H1 (cell line): ENCODE measurements around the gene SVIL. TPM values are rescaled to one million over a fixed set of nuclear protein-coding genes. Genes with fewer than 3 reads are reported as not detected.

Source experiments
- MAFK ChIP-seq: IDR thresholded peaks from 2 replicates; pipeline ENCODE4 v1.6.1; 2012; ENCODE audit warnings: low read depth, mild to moderate bottlenecking, improper control_type of control experiment, low read length
- NANOG ChIP-seq: IDR thresholded peaks from 2 replicates; pipeline ENCODE4 v1.6.1; 2011; ENCODE audit warnings: low read length, low read depth, mild to moderate bottlenecking, inconsistent platforms; ENCODE audit not compliant: insufficient read depth, poor library complexity, severe bottlenecking
- RAD21 ChIP-seq, 2 experiments: IDR thresholded peaks in 1 of 2; conservative IDR thresholded peaks in 1 of 2; 2 replicates each; pipeline ENCODE4 v1.6.1; 2011; ENCODE audit warnings: low read depth in 2 of 2, low read length in 2 of 2, improper control_type of control experiment in 1 of 2, inconsistent platforms in 1 of 2, mild to moderate bottlenecking in 1 of 2, moderate library complexity in 1 of 2
- RFX5 ChIP-seq: IDR thresholded peaks from 2 replicates; pipeline ENCODE4 v1.6.1; 2011; ENCODE audit warnings: low read depth, low read length, improper control_type of control experiment, borderline replicate concordance
- SP4 ChIP-seq: IDR thresholded peaks from 2 replicates; pipeline ENCODE4 v1.6.1; 2012; ENCODE audit warnings: low read length, inconsistent platforms
- TCF12 ChIP-seq: IDR thresholded peaks from 2 replicates; pipeline ENCODE4 v1.6.1; 2011; ENCODE audit warnings: low read depth, mild to moderate bottlenecking, low read length
- polyA plus RNA-seq, 7 experiments: library from polyadenylated mRNA; depleted of rRNA in 3 of 7; stranded (reverse) in 5 of 7; unstranded in 2 of 7; fragments of >200 nt in 5 of 7; fragments of 200-250 nt in 2 of 7; gene quantifications; 1 replicate in 5 of 7; 2 replicates in 1 of 7; 4 replicates in 1 of 7; pipeline versions ENCODE4 v1.2.1 to v1.2.3, GENCODE V29; 2011 to 2013; ENCODE audit warnings: missing spikeins in 2 of 7, mixed read lengths in 2 of 7
- total RNA-seq: library from RNA; stranded (reverse); fragmentation: NEBNext Ultra II Directional; extraction: Animal tissue kit (Norgen Biotek cat#: 25700); gene quantifications from 2 replicates; pipeline ENCODE4 v1.2.1, GENCODE V29; 2021
- TF ChIP-seq, protein P1 (sequence below): fragments of 300-600 bp; sonication (generic); IDR thresholded peaks from 2 replicates; pipeline ENCODE4 v1.7.1; 2012; ENCODE audit warnings: low read length, moderate library complexity, mild to moderate bottlenecking, inconsistent platforms; ENCODE audit not compliant: insufficient replicate concordance
- TF ChIP-seq, protein P2 (sequence below): IDR thresholded peaks from 2 replicates; pipeline ENCODE4 v1.6.1; 2012; ENCODE audit warnings: inconsistent platforms

Gene SVIL
- total and polyA plus RNA-seq, 2 of the 8 experiments (the other 6 are each of a cell fraction or from before 2014, with no cell fraction given), result 4.7 to 15.4 TPM

DNA sequence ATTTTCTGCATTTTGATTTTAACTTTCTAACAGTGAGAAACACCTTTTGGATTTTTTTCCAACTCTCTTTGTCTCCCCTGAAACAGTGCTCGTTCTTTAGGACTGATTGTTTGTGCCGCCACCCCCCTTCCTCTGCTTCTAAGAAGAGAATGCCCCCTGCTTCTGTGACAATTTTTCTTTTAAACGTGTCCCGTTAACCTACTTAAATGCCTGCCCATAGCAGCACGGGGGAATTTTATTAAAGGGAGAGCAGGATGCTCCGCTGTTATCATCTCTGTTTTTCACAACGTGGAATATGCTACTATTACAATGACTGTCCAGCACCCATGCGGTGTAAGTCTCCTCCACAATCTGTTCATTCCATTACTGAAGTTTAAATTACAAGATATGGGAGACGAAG lies 67.8 kb downstream of the SVIL start (continued):
- TF ChIP-seq, protein P1, sequence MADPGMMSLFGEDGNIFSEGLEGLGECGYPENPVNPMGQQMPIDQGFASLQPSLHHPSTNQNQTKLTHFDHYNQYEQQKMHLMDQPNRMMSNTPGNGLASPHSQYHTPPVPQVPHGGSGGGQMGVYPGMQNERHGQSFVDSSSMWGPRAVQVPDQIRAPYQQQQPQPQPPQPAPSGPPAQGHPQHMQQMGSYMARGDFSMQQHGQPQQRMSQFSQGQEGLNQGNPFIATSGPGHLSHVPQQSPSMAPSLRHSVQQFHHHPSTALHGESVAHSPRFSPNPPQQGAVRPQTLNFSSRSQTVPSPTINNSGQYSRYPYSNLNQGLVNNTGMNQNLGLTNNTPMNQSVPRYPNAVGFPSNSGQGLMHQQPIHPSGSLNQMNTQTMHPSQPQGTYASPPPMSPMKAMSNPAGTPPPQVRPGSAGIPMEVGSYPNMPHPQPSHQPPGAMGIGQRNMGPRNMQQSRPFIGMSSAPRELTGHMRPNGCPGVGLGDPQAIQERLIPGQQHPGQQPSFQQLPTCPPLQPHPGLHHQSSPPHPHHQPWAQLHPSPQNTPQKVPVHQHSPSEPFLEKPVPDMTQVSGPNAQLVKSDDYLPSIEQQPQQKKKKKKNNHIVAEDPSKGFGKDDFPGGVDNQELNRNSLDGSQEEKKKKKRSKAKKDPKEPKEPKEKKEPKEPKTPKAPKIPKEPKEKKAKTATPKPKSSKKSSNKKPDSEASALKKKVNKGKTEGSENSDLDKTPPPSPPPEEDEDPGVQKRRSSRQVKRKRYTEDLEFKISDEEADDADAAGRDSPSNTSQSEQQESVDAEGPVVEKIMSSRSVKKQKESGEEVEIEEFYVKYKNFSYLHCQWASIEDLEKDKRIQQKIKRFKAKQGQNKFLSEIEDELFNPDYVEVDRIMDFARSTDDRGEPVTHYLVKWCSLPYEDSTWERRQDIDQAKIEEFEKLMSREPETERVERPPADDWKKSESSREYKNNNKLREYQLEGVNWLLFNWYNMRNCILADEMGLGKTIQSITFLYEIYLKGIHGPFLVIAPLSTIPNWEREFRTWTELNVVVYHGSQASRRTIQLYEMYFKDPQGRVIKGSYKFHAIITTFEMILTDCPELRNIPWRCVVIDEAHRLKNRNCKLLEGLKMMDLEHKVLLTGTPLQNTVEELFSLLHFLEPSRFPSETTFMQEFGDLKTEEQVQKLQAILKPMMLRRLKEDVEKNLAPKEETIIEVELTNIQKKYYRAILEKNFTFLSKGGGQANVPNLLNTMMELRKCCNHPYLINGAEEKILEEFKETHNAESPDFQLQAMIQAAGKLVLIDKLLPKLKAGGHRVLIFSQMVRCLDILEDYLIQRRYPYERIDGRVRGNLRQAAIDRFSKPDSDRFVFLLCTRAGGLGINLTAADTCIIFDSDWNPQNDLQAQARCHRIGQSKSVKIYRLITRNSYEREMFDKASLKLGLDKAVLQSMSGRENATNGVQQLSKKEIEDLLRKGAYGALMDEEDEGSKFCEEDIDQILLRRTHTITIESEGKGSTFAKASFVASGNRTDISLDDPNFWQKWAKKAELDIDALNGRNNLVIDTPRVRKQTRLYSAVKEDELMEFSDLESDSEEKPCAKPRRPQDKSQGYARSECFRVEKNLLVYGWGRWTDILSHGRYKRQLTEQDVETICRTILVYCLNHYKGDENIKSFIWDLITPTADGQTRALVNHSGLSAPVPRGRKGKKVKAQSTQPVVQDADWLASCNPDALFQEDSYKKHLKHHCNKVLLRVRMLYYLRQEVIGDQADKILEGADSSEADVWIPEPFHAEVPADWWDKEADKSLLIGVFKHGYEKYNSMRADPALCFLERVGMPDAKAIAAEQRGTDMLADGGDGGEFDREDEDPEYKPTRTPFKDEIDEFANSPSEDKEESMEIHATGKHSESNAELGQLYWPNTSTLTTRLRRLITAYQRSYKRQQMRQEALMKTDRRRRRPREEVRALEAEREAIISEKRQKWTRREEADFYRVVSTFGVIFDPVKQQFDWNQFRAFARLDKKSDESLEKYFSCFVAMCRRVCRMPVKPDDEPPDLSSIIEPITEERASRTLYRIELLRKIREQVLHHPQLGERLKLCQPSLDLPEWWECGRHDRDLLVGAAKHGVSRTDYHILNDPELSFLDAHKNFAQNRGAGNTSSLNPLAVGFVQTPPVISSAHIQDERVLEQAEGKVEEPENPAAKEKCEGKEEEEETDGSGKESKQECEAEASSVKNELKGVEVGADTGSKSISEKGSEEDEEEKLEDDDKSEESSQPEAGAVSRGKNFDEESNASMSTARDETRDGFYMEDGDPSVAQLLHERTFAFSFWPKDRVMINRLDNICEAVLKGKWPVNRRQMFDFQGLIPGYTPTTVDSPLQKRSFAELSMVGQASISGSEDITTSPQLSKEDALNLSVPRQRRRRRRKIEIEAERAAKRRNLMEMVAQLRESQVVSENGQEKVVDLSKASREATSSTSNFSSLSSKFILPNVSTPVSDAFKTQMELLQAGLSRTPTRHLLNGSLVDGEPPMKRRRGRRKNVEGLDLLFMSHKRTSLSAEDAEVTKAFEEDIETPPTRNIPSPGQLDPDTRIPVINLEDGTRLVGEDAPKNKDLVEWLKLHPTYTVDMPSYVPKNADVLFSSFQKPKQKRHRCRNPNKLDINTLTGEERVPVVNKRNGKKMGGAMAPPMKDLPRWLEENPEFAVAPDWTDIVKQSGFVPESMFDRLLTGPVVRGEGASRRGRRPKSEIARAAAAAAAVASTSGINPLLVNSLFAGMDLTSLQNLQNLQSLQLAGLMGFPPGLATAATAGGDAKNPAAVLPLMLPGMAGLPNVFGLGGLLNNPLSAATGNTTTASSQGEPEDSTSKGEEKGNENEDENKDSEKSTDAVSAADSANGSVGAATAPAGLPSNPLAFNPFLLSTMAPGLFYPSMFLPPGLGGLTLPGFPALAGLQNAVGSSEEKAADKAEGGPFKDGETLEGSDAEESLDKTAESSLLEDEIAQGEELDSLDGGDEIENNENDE, result no peak
- TF ChIP-seq RFX5 (no peak), TCF12 (no peak), SP4 (no peak), RAD21 (IDR thresholded peaks at IDR 0.05 in 1 of 2, conservative IDR thresholded peaks at IDR 0.05 in 1 of 2; ENCODE audit: low read depth in 2 of 2, low read length in 2 of 2) (no peak), NANOG (no peak), MAFK (no peak)
- TF ChIP-seq, protein P2, sequence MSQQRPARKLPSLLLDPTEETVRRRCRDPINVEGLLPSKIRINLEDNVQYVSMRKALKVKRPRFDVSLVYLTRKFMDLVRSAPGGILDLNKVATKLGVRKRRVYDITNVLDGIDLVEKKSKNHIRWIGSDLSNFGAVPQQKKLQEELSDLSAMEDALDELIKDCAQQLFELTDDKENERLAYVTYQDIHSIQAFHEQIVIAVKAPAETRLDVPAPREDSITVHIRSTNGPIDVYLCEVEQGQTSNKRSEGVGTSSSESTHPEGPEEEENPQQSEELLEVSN, result no peak
